ENCODE data around the gene GAA. TPM values are rescaled to one million over a fixed set of nuclear protein-coding genes. Genes with fewer than 3 reads are reported as not detected.

The GAA gene
- total RNA-seq, 3 donors from 2014 or later (not counting 1 experiment from before 2014, with no cell fraction given), result 28.5 to 35.8 (median 32.9) TPM

- Mint-ChIP-seq H3K27ac (no peak overlapping the region), H3K4me3 (no peak overlapping the region), H3K27me3 (ENCODE audit: low read depth in 2 of 2) (peaks cover 8 to 13% of the 10 kb centered on the region in 2 donors), H3K9me3 (peaks cover 2 to 3% of the 10 kb centered on the region in 2 donors), H3K36me3 (peaks cover 7% of the 10 kb centered on the region), H3K4me1 (peaks cover 8 to 9% of the 10 kb centered on the region in 2 donors)
- Histone ChIP-seq H3K9me3 (ENCODE audit: control insufficient read depth, insufficient read depth, low read length) (peaks cover 9% of the 10 kb centered on the region), H3K27ac (ENCODE audit: low read length) (no peak overlapping the region), H3K27me3 (ENCODE audit: control insufficient read depth, insufficient read depth, low read length) (no peaks in the 10 kb centered on the region), H3K4me3 (ENCODE audit: low read length) (no peak overlapping the region), H3K36me3 (ENCODE audit: control insufficient read depth, insufficient read depth, low read length) (no peaks in the 10 kb centered on the region), H3K4me1 (ENCODE audit: control insufficient read depth, insufficient read depth, low read length) (no peaks in the 10 kb centered on the region)
- DNase-seq (no peak), ATAC-seq (no peak)
- TF ChIP-seq, protein P1, sequence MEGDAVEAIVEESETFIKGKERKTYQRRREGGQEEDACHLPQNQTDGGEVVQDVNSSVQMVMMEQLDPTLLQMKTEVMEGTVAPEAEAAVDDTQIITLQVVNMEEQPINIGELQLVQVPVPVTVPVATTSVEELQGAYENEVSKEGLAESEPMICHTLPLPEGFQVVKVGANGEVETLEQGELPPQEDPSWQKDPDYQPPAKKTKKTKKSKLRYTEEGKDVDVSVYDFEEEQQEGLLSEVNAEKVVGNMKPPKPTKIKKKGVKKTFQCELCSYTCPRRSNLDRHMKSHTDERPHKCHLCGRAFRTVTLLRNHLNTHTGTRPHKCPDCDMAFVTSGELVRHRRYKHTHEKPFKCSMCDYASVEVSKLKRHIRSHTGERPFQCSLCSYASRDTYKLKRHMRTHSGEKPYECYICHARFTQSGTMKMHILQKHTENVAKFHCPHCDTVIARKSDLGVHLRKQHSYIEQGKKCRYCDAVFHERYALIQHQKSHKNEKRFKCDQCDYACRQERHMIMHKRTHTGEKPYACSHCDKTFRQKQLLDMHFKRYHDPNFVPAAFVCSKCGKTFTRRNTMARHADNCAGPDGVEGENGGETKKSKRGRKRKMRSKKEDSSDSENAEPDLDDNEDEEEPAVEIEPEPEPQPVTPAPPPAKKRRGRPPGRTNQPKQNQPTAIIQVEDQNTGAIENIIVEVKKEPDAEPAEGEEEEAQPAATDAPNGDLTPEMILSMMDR (IDR thresholded peaks at IDR 0.05), result no peak
- 90% methylated on average over 1 of the region's 2 CpGs for WGBS (ENCODE audit: insufficient coverage)
- intact Hi-C loops (cut with micrococcal nuclease), result no loop called here
Observed at GRCh38 chr17:80158846-80159245, 57.5 kb downstream of the GAA start.

- no peak for DNase-seq
- no peak overlapping the region for H3K27ac Mint-ChIP-seq
- peak in 1 of 3 donors; percentile 53 for ATAC-seq
- TF ChIP-seq, protein P1 (IDR thresholded peaks at IDR 0.05), result no peak
- no peak overlapping the region for H3K4me3 Mint-ChIP-seq
- Histone ChIP-seq H3K9me3 (ENCODE audit: control insufficient read depth, insufficient read depth, low read length) (peaks cover 6% of the 10 kb centered on the region), H3K4me1 (ENCODE audit: control insufficient read depth, insufficient read depth, low read length) (no peaks in the 10 kb centered on the region), H3K27ac (ENCODE audit: low read length) (no peak overlapping the region), H3K4me3 (ENCODE audit: low read length) (no peak overlapping the region), H3K36me3 (ENCODE audit: control insufficient read depth, insufficient read depth, low read length) (no peaks in the 10 kb centered on the region), H3K27me3 (ENCODE audit: control insufficient read depth, insufficient read depth, low read length) (no peaks in the 10 kb centered on the region)
- H3K36me3 Mint-ChIP-seq, result peaks cover 7% of the 10 kb centered on the region
- H3K27me3 Mint-ChIP-seq (ENCODE audit: low read depth in 2 of 2), result peaks cover 8 to 13% of the 10 kb centered on the region in 2 donors
- H3K4me1 Mint-ChIP-seq, result peaks cover 8 to 9% of the 10 kb centered on the region in 2 donors
- WGBS (ENCODE audit: insufficient coverage), result 24% methylated on average over 3 of the region's 3 CpGs
- peaks cover 2 to 3% of the 10 kb centered on the region in 2 donors for H3K9me3 Mint-ChIP-seq
- intact Hi-C loops (cut with micrococcal nuclease), result no loop called here
Observed at GRCh38 chr17:80160536-80160935, 59.2 kb downstream of the GAA start.

- Mint-ChIP-seq H3K4me3 (no peak overlapping the region), H3K4me1 (peaks cover 8 to 9% of the 10 kb centered on the region in 2 donors), H3K27ac (no peak overlapping the region), H3K36me3 (no peaks in the 10 kb centered on the region), H3K9me3 (no peaks in the 10 kb centered on the region), H3K27me3 (ENCODE audit: low read depth in 2 of 2) (peaks cover 8 to 13% of the 10 kb centered on the region in 2 donors)
- ATAC-seq, result no peak
- Histone ChIP-seq H3K27me3 (ENCODE audit: control insufficient read depth, insufficient read depth, low read length) (no peaks in the 10 kb centered on the region), H3K36me3 (ENCODE audit: control insufficient read depth, insufficient read depth, low read length) (no peaks in the 10 kb centered on the region), H3K9me3 (ENCODE audit: control insufficient read depth, insufficient read depth, low read length) (no peaks in the 10 kb centered on the region), H3K4me1 (ENCODE audit: control insufficient read depth, insufficient read depth, low read length) (no peaks in the 10 kb centered on the region), H3K4me3 (ENCODE audit: low read length) (no peak overlapping the region), H3K27ac (ENCODE audit: low read length) (no peak overlapping the region)
- intact Hi-C loops (cut with micrococcal nuclease), result no loop called here
- TF ChIP-seq, protein P1 (IDR thresholded peaks at IDR 0.05), result no peak
- DNase-seq, result no peak
- 80% methylated on average over 1 of the region's 4 CpGs for WGBS (ENCODE audit: insufficient coverage)
Observed at GRCh38 chr17:80163336-80163735, 62.0 kb downstream of the GAA start.

DNA sequence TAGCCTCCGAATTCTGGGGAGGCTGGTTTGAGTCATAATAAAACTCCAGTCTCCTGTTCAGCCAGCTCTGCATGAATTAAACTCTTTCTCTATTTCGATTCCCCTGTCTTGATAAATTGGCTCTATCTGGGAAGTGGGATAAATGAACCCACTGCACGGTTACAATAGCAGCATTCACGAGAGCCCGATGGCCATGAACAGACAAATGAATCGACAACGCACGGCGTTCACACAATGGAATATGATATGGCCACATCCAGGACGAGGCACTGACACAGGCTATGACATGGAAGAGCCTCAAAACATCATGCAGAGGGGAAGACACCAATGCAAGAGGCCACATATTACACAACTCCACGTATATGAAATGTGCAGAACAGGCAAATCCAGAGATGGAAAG, 62.8 kb downstream of the GAA start:
- no peaks in the 10 kb centered on the region for H3K27me3 ChIP-seq (ENCODE audit: control insufficient read depth, insufficient read depth, low read length)
- no peak for DNase-seq
- no peaks in the 10 kb centered on the region for H3K9me3 ChIP-seq (ENCODE audit: control insufficient read depth, insufficient read depth, low read length)
- Mint-ChIP-seq H3K36me3 (no peaks in the 10 kb centered on the region), H3K27me3 (ENCODE audit: low read depth in 2 of 2) (peaks cover 8 to 9% of the 10 kb centered on the region in 2 donors), H3K27ac (no peak overlapping the region), H3K4me1 (peaks cover 8 to 9% of the 10 kb centered on the region in 2 donors), H3K4me3 (no peak overlapping the region), H3K9me3 (no peaks in the 10 kb centered on the region)
- no peaks in the 10 kb centered on the region for H3K4me1 ChIP-seq (ENCODE audit: control insufficient read depth, insufficient read depth, low read length)
- ATAC-seq, result no peak
- no peak overlapping the region for H3K27ac ChIP-seq (ENCODE audit: low read length)
- H3K4me3 ChIP-seq (ENCODE audit: low read length), result no peak overlapping the region
- intact Hi-C loops (cut with micrococcal nuclease), result no loop called here
- no peaks in the 10 kb centered on the region for H3K36me3 ChIP-seq (ENCODE audit: control insufficient read depth, insufficient read depth, low read length)
- TF ChIP-seq, protein P1 (IDR thresholded peaks at IDR 0.05), result no peak
- WGBS (ENCODE audit: insufficient coverage), result 87% methylated on average over 11 of the region's 11 CpGs

All from natural killer cell (primary cell).